Pancreas (tissue), 10 donors: ENCODE data around the gene SNRNP48. TPM values are rescaled to one million over a fixed set of nuclear protein-coding genes. Genes with fewer than 3 reads are reported as not detected.

Experiments
- ATAC-seq, 4 donors: fragments of 200-7000 bp; cut with Tn5 transposase; one replicate each; pipeline versions ENCODE4 v1.8.0 to v1.9.1; 2020; ENCODE audit warnings: mild to moderate bottlenecking in 4 of 4, moderate library complexity in 4 of 4
- DNase-seq, 6 donors: peaks; one replicate each; pipeline ENCODE4 v3.0.0-alpha.2; 2020
- FAIRE-seq: peaks from 2 replicates; lab custom pipeline; 2012; peaks lifted over from hg19 to GRCh38; lab: Jason Lieb, UNC
- H3K27ac ChIP-seq, 4 donors: fragments of 200-600 bp; sonication (generic); 1 replicate in 3 of 4; 2 replicates in 1 of 4; pipeline versions ENCODE4 v1.5.0 to v1.8.0; 2020
- H3K27me3 ChIP-seq, 4 donors: fragments of 200-600 bp; one replicate each; pipeline ENCODE4 v1.8.0; 2021
- H3K36me3 ChIP-seq, 3 donors: fragments of 200-600 bp; sonication (generic) in 1 of 3; one replicate each; pipeline versions ENCODE4 v1.5.0 to v1.8.0; 2020 to 2021
- H3K4me1 ChIP-seq, 3 donors: fragments of 200-600 bp; one replicate each; pipeline ENCODE4 v1.8.0; 2021
- H3K4me3 ChIP-seq, 4 donors: fragments of 200-600 bp; sonication (generic) in 2 of 4; one replicate each; pipeline versions ENCODE4 v1.5.0 to v1.8.0; 2020 to 2021
- H3K9me3 ChIP-seq, 4 donors: fragments of 200-600 bp; one replicate each; pipeline ENCODE4 v1.8.0; 2021
- CTCF ChIP-seq, 4 donors: fragments of 200-600 bp; sonication (generic) in 3 of 4; IDR thresholded peaks; one replicate each; pipeline versions ENCODE4 v1.5.0 to v1.8.0; 2021; ENCODE audit warnings: antibody characterized with exemption in 4 of 4
- WGBS, 2 donors: extraction: QIAGEN DNeasy Blood & Tissue Kit; methylation state at CpG; one replicate each; pipeline ENCODE4 v1.1.7; 2013; 5-methylcytosine and 5-hydroxymethylcytosine counted together
- intact Hi-C, 3 donors: fragments of 100-400 bp; cut with DNase I; formaldehyde crosslinking; loops; one replicate each; pipeline versions ENCODE4 v1.11.1 to v1.14.2; 2022
- polyA plus RNA-seq, 2 donors: library from polyadenylated mRNA; stranded (reverse); fragments of 200-250 nt; gene quantifications; one replicate each; pipeline ENCODE4 v1.2.3, GENCODE V29; 2013
- total RNA-seq, 6 donors: library from RNA; stranded (reverse); fragmentation: NEBNext Ultra II Directional in 4 of 6; extraction: Animal tissue kit (Norgen Biotek cat#: 25700) in 4 of 6; gene quantifications; one replicate each; pipeline versions ENCODE4 v1.2.1 to v1.2.4, GENCODE V29; 2021 to 2023
- donor health status: healthy with polysubstance abuse.
- donor health status: DM: no; HTN: no; CAD: no; lungs with moderate emphysema.
- donor health status: DM: no; HTN: no; CAD: no.
- donor health status: control.
- donor health status: control.
- donor health status: Bipolar disorder and iron deficiency.
- donor health status: DM: yes; HTN: yes; CAD: no.
- donor health status: DM: no; HTN: no; CAD: no.
- donor health status: DM: no; HTN: no; CAD: no.
- donor health status: DM: yes; HTN: yes; CAD: no.

The SNRNP48 gene
- total and polyA plus RNA-seq, 8 donors: 3.2 to 8.1 (median 4.8) TPM

GRCh38 chr6:7604506-7604905, 14.5 kb downstream of the SNRNP48 start:
- DNase-seq: no peak
- 91 to 95% methylated on average over 2 of the region's 2 CpGs for WGBS, 2 donors
- FAIRE-seq: no peak
- H3K36me3 ChIP-seq: peaks cover 5 to 51% (median 31%) of the 10 kb centered on the region in 3 donors
- intact Hi-C loops: loop anchor here in 2 of 3 donors (10.0 kb wide), 2 partner anchors 170 to 300 kb away; no protein-coding TSS in a partner anchor
- H3K4me1 ChIP-seq: no peaks in the 10 kb centered on the region
- TF ChIP-seq CTCF (IDR thresholded peaks at IDR 0.05): no peak
- H3K4me3 ChIP-seq: no peak overlapping the region
- ATAC-seq: no peak
- H3K9me3 ChIP-seq: no peaks in the 10 kb centered on the region
- no peaks in the 10 kb centered on the region for H3K27me3 ChIP-seq
- no peak overlapping the region for H3K27ac ChIP-seq

- FAIRE-seq: no peak
These were observed 25.8 kb downstream of the SNRNP48 start for GRCh38 chr6:7615611-7616383.

GRCh38 chr6:7617801-7618764, 28.1 kb downstream of the SNRNP48 start:
- Histone ChIP-seq H3K27me3 (no peaks in the 10 kb centered on the region), H3K4me3 (no peak overlapping the region), H3K9me3 (no peaks in the 10 kb centered on the region), H3K36me3 (no peaks in the 10 kb centered on the region), H3K4me1 (no peaks in the 10 kb centered on the region), H3K27ac (peak overlapping the region in 1 of 4 donors; percentile 31)
- 42 to 64% methylated on average over 12 of the region's 12 CpGs for WGBS, 2 donors
- DNase-seq: peak in 1 of 6 donors; percentile 32
- intact Hi-C loops: loop anchor here in 1 of 3 donors (10.0 kb wide), 1 partner anchor 333 kb away; no protein-coding TSS in a partner anchor
- no peak for TF ChIP-seq CTCF (IDR thresholded peaks at IDR 0.05)
- FAIRE-seq: no peak
- ATAC-seq: peak in 3 of 4 donors; percentile 18 to 66 (median 61)

More at GRCh38 chr6:7615611-7616383, 25.8 kb downstream of the SNRNP48 start:
- no peak overlapping the region for H3K4me3 ChIP-seq
- DNase-seq (peak in 2 of 6 donors; percentile 33 to 59), ATAC-seq (peak; percentile 76 to 88 (median 82))
- peaks cover 0 to 4% (median 0%) of the 10 kb centered on the region in 3 donors for H3K36me3 ChIP-seq
- H3K27me3 ChIP-seq: no peaks in the 10 kb centered on the region
- H3K9me3 ChIP-seq: no peaks in the 10 kb centered on the region
- 9 to 11% methylated on average over 7 of the region's 7 CpGs for WGBS, 2 donors
- no peaks in the 10 kb centered on the region for H3K4me1 ChIP-seq
- H3K27ac ChIP-seq: no peak overlapping the region
- TF ChIP-seq CTCF (IDR thresholded peaks at IDR 0.05): peak; percentile 45 to 69 (median 52)
- intact Hi-C loops: loop anchor here in 1 of 3 donors (10.0 kb wide), 1 partner anchor 331 kb away; no protein-coding TSS in a partner anchor

- DNase-seq (no peak), FAIRE-seq (no peak), ATAC-seq (no peak)
- no peaks in the 10 kb centered on the region for H3K27me3 ChIP-seq
- H3K4me1 ChIP-seq: no peaks in the 10 kb centered on the region
- intact Hi-C loops: no loop called here
- no peak overlapping the region for H3K4me3 ChIP-seq
- H3K36me3 ChIP-seq: no peaks in the 10 kb centered on the region
- TF ChIP-seq CTCF (IDR thresholded peaks at IDR 0.05): no peak
- no peaks in the 10 kb centered on the region for H3K9me3 ChIP-seq
- no peak overlapping the region for H3K27ac ChIP-seq
- WGBS, 2 donors: 87 to 90% methylated on average over 5 of the region's 5 CpGs
These were observed 31.8 kb downstream of the SNRNP48 start for GRCh38 chr6:7621761-7622160.
